IMR-90 (cell line): ENCODE measurements around the gene RTCA.
"Not testable (repeated sequence)": the region's sequence is repeated elsewhere in the genome, so short reads cannot be mapped to it uniquely, and the experiment has no call there.

Source experiments
- BHLHE40 ChIP-seq: fragments of 150-350 bp; IDR thresholded peaks from 2 replicates; pipeline ENCODE4 v1.6.1; 2016; ENCODE audit warnings: mild to moderate bottlenecking, low read depth, low read length
- CEBPB ChIP-seq: IDR thresholded peaks from 2 replicates; pipeline ENCODE4 v1.6.1; 2012; ENCODE audit warnings: low read depth, low read length, improper control_type of control experiment
- CHD1 ChIP-seq: IDR thresholded peaks from 2 replicates; pipeline ENCODE4 v1.6.1; 2012; ENCODE audit warnings: low read depth, low read length, improper control_type of control experiment
- FOS ChIP-seq: fragments of 150-350 bp; IDR thresholded peaks from 2 replicates; pipeline ENCODE4 v1.6.1; 2016; ENCODE audit warnings: low read depth, low read length
- MAFK ChIP-seq: IDR thresholded peaks from 2 replicates; pipeline ENCODE4 v1.6.1; 2012; ENCODE audit warnings: low read depth, low read length, improper control_type of control experiment
- MXI1 ChIP-seq: IDR thresholded peaks from 2 replicates; pipeline ENCODE4 v1.6.1; 2012; ENCODE audit warnings: low read depth, mild to moderate bottlenecking, low read length, moderate library complexity, borderline replicate concordance
- NFE2L2 ChIP-seq: fragments of 150-350 bp; IDR thresholded peaks from 2 replicates; pipeline ENCODE4 v1.6.1; 2016; ENCODE audit warnings: low read depth, mild to moderate bottlenecking, low read length
- POLR2A ChIP-seq: IDR thresholded peaks from 2 replicates; pipeline ENCODE4 v1.6.1; 2012; ENCODE audit warnings: mild to moderate bottlenecking, low read depth, low read length
- RAD21 ChIP-seq: IDR thresholded peaks from 2 replicates; pipeline ENCODE4 v1.6.1; 2012; ENCODE audit warnings: low read length, improper control_type of control experiment
- RCOR1 ChIP-seq: IDR thresholded peaks from 2 replicates; pipeline ENCODE4 v1.6.1; 2012; ENCODE audit warnings: mild to moderate bottlenecking, low read length, improper control_type of control experiment; ENCODE audit not compliant: insufficient replicate concordance
- RFX5 ChIP-seq: IDR thresholded peaks from 2 replicates; pipeline ENCODE4 v1.8.0; 2012; ENCODE audit warnings: low read depth, mild to moderate bottlenecking, low read length, moderate library complexity
- SMC3 ChIP-seq: fragments of 150-350 bp; IDR thresholded peaks from 2 replicates; pipeline ENCODE4 v1.6.1; 2016; ENCODE audit warnings: low read depth, mild to moderate bottlenecking, antibody characterized with exemption, low read length, moderate library complexity
- TF ChIP-seq, protein P1 (sequence below): conservative IDR thresholded peaks from 2 replicates; pipeline ENCODE4 v1.5.1; 2012; ENCODE audit warnings: mild to moderate bottlenecking, low read depth, low read length, improper control_type of control experiment
- TF ChIP-seq, protein P2 (sequence below): fragments of 150-350 bp; IDR thresholded peaks from 2 replicates; pipeline ENCODE4 v1.6.1; 2017; ENCODE audit warnings: mild to moderate bottlenecking, antibody characterized with exemption, low read length, low read depth

GRCh38 chr1:100339735-100340134 lies 73.7 kb downstream of the RTCA start:
- TF ChIP-seq NFE2L2, POLR2A, FOS, MXI1, RCOR1, CEBPB, RFX5, CHD1, SMC3, RAD21, MAFK, BHLHE40: not testable (repeated sequence)
- TF ChIP-seq, protein P1, sequence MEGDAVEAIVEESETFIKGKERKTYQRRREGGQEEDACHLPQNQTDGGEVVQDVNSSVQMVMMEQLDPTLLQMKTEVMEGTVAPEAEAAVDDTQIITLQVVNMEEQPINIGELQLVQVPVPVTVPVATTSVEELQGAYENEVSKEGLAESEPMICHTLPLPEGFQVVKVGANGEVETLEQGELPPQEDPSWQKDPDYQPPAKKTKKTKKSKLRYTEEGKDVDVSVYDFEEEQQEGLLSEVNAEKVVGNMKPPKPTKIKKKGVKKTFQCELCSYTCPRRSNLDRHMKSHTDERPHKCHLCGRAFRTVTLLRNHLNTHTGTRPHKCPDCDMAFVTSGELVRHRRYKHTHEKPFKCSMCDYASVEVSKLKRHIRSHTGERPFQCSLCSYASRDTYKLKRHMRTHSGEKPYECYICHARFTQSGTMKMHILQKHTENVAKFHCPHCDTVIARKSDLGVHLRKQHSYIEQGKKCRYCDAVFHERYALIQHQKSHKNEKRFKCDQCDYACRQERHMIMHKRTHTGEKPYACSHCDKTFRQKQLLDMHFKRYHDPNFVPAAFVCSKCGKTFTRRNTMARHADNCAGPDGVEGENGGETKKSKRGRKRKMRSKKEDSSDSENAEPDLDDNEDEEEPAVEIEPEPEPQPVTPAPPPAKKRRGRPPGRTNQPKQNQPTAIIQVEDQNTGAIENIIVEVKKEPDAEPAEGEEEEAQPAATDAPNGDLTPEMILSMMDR: not testable (repeated sequence)
- TF ChIP-seq, protein P2, sequence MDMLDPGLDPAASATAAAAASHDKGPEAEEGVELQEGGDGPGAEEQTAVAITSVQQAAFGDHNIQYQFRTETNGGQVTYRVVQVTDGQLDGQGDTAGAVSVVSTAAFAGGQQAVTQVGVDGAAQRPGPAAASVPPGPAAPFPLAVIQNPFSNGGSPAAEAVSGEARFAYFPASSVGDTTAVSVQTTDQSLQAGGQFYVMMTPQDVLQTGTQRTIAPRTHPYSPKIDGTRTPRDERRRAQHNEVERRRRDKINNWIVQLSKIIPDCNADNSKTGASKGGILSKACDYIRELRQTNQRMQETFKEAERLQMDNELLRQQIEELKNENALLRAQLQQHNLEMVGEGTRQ: not testable (repeated sequence)
